ENCODE data around the gene TEX13A. TPM values are rescaled to one million over a fixed set of nuclear protein-coding genes. Genes with fewer than 3 reads are reported as not detected.

TEX13A gene
- total and polyA plus RNA-seq, 2 experiments from 2014 or later = 0.14 TPM; not detected in 1

DNA sequence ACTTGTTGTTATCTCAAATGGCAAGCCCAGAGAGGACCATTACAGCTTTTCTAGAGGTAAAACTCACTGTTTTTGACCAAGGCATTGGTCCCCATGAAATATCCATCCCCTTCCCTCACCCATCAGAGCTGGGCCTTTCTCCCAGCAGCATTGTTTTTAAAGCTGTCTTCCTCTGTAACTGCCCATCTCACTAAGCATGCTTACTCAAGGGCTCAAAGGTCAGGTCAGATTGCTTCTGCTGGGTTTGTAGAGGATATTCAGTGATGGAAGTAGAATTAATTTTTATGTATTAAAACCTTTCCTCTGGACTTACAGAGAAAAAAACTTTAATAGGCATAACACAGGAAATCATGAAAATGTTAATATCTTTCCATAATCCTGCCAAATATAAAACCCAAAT, 11.1 kb downstream of the TEX13A start (continued):
- no peak for TF ChIP-seq EZH2phosphoT487 (IDR thresholded peaks at IDR 0.05; ENCODE audit: unreplicated experiment)
- no peak for TF ChIP-seq ETS1 (IDR thresholded peaks at IDR 0.05)
- no peak for TF ChIP-seq STAT1 (IDR thresholded peaks at IDR 0.05; ENCODE audit: unreplicated experiment)
- no peak for TF ChIP-seq NANOG (IDR thresholded peaks at IDR 0.05; ENCODE audit: borderline replicate concordance)
- TF ChIP-seq CREB1 (CRISPR knock-in tag; IDR thresholded peaks at IDR 0.05; ENCODE audit: low read depth) = no peak
- TF ChIP-seq ZNF331 (CRISPR knock-in tag; IDR thresholded peaks at IDR 0.05; ENCODE audit: low read depth) = no peak

GRCh38 chrX:105191878-105192277, 28.6 kb downstream of the TEX13A start:
- Mint-ChIP-seq H3K9me3 (no peaks in the 10 kb centered on the region), H3K27me3 (ENCODE audit: insufficient read depth, low read depth, poor library complexity) (no peaks in the 10 kb centered on the region), H3K27ac (no peak overlapping the region), H3K36me3 (ENCODE audit: low read depth) (no peaks in the 10 kb centered on the region), H3K4me3 (no peak overlapping the region), H3K4me1 (no peaks in the 10 kb centered on the region)
- no peak overlapping the region for H3K4me2 ChIP-seq
- no peak for TF ChIP-seq JUNB (IDR thresholded peaks at IDR 0.05; ENCODE audit: unreplicated experiment)
- TF ChIP-seq ZNF331 (CRISPR knock-in tag; IDR thresholded peaks at IDR 0.05; ENCODE audit: low read depth) = no peak
- TF ChIP-seq EZH2 (IDR thresholded peaks at IDR 0.05; ENCODE audit: low read depth, unreplicated experiment) = no peak
- no peak for TF ChIP-seq ZNF114 (CRISPR knock-in tag; IDR thresholded peaks at IDR 0.05)
- no peak for TF ChIP-seq REST (IDR thresholded peaks at IDR 0.05; ENCODE audit: unreplicated experiment)
- no peak for TF ChIP-seq NANOG (IDR thresholded peaks at IDR 0.05; ENCODE audit: borderline replicate concordance)
- TF ChIP-seq, protein P1, sequence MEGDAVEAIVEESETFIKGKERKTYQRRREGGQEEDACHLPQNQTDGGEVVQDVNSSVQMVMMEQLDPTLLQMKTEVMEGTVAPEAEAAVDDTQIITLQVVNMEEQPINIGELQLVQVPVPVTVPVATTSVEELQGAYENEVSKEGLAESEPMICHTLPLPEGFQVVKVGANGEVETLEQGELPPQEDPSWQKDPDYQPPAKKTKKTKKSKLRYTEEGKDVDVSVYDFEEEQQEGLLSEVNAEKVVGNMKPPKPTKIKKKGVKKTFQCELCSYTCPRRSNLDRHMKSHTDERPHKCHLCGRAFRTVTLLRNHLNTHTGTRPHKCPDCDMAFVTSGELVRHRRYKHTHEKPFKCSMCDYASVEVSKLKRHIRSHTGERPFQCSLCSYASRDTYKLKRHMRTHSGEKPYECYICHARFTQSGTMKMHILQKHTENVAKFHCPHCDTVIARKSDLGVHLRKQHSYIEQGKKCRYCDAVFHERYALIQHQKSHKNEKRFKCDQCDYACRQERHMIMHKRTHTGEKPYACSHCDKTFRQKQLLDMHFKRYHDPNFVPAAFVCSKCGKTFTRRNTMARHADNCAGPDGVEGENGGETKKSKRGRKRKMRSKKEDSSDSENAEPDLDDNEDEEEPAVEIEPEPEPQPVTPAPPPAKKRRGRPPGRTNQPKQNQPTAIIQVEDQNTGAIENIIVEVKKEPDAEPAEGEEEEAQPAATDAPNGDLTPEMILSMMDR (conservative IDR thresholded peaks at IDR 0.05; ENCODE audit: low read depth in 2 of 2) = peak; percentile 55 to 60
- TF ChIP-seq POLR2AphosphoS5 (IDR thresholded peaks at IDR 0.05; ENCODE audit: low read depth) = no peak
- H3K4me1 ChIP-seq (ENCODE audit: insufficient read depth) = no peaks in the 10 kb centered on the region
- H3K36me3 ChIP-seq (ENCODE audit: insufficient read depth) = no peaks in the 10 kb centered on the region
- no peaks in the 10 kb centered on the region for H3K27me3 ChIP-seq (ENCODE audit: insufficient read depth)
- ATAC-seq (peak; percentile 89), DNase-seq (ENCODE audit: low spot score) (peak; percentile 58)
- no peak overlapping the region for H2AFZ ChIP-seq
- no peaks in the 10 kb centered on the region for H3F3A ChIP-seq (replicated peaks; ENCODE audit: low read depth)
- H4K20me1 ChIP-seq (replicated peaks; ENCODE audit: insufficient read depth) = no peaks in the 10 kb centered on the region
- no peaks in the 10 kb centered on the region for H3K9me2 ChIP-seq (ENCODE audit: insufficient read depth)
- no peak overlapping the region for H3K4me3 ChIP-seq
- H3K27ac ChIP-seq (ENCODE audit: low read depth) = no peak overlapping the region
- no peaks in the 10 kb centered on the region for H3K79me2 ChIP-seq (replicated peaks; ENCODE audit: insufficient read depth)
